Cardiac muscle cell (in vitro differentiated cells and primary cell): ENCODE data around the gene CPNE2. TPM values are rescaled to one million over a fixed set of nuclear protein-coding genes. Genes with fewer than 3 reads are reported as not detected.
A peak's percentile ranks its signal among the peaks of the same experiment; 100 is the strongest.

ENCODE experiments used
- DNase-seq, 2 donors: peaks; one replicate each; pipeline versions ENCODE4 v3.0.0 to v3.0.0-alpha.2; 2010 to 2017; ENCODE audit warnings: low read depth in 1 of 2, low spot score in 1 of 2
- H3K27ac ChIP-seq: fragments of 200-600 bp; sonication (generic); 2 replicates; pipeline ENCODE4 v1.5.1; 2016
- H3K27me3 ChIP-seq: fragments of 200-600 bp; sonication (generic); 2 replicates; pipeline ENCODE4 v1.6.0; 2016; ENCODE audit warnings: control low read depth
- H3K36me3 ChIP-seq: fragments of 200-600 bp; sonication (generic); 2 replicates; pipeline ENCODE4 v1.5.1; 2016; ENCODE audit warnings: control low read depth
- H3K4me1 ChIP-seq: fragments of 200-600 bp; sonication (generic); 2 replicates; pipeline ENCODE4 v1.8.1; 2017; ENCODE audit warnings: low read depth, mild to moderate bottlenecking, mixed run types
- H3K4me3 ChIP-seq: fragments of 200-600 bp; sonication (generic); 2 replicates; pipeline ENCODE4 v1.5.1; 2016; ENCODE audit warnings: mild to moderate bottlenecking
- H3K9me3 ChIP-seq: fragments of 200-600 bp; sonication (generic); 2 replicates; pipeline ENCODE4 v1.5.1; 2017; ENCODE audit warnings: low read depth, mild to moderate bottlenecking, control low read depth
- polyA plus RNA-seq: library from polyadenylated mRNA; unstranded; fragments of >200 nt; fragmentation: Nextera tagmentation; extraction: Ambion mirVana; gene quantifications from 2 replicates; pipeline ENCODE4 v1.2.1, GENCODE V29; 2016
- total RNA-seq: library from RNA; depleted of rRNA; stranded (reverse); fragments of >200 nt; gene quantifications from 2 replicates; pipeline ENCODE4 v1.2.3, GENCODE V29; 2016
- TF ChIP-seq, protein P1 (sequence below): IDR thresholded peaks from 2 replicates; pipeline ENCODE4 v1.5.1; 2012; ENCODE audit warnings: low read depth, mild to moderate bottlenecking, low read length

CPNE2 gene
- total and polyA plus RNA-seq, 2 experiments from 2014 or later, result 25.5 to 43.0 TPM

DNA sequence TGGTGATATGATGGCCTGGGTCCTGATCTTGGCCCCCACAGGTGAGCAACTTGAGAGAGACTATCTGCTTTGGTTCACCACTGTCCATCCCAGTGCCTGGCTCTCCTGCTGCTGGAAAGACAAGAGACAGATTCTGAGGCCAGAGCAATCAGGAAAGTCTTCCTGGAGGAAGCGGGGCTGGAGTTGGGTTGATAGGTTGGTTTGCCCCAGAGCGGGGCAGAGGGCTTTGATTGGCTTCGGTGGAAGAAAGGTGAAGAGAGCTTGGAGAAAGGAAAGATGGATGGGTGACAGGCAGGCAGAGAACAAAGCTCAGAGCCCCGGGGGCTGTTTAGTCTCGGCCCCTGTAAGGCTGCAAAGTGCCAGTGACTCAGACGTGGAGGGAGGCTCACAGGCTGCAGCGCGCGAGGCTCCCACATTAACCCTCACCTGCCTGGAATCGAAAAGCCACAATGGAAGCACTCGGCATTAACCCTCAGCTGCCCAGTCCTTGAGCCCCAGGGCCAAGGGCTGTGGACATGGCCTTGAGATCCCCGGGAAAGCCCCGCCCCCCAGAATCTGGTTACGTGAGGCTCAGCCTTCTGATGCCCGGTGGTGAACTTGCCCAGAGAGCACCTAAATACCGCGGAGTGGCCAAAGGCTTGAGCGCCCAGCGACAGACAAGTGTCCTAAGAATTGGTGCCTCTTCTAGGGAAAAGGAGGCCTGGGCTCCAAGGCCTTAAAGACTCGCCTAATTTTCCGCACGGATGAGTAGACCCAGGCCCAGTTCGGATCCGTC, 996 bp upstream of the CPNE2 start:
- Histone ChIP-seq H3K27ac (peak overlapping the region; percentile 24), H3K36me3 (no peaks in the 10 kb centered on the region), H3K27me3 (no peaks in the 10 kb centered on the region), H3K9me3 (no peaks in the 10 kb centered on the region), H3K4me1 (peaks cover 8% of the 10 kb centered on the region), H3K4me3 (peak overlapping the region; percentile 96)
- peak; percentile 42 to 54 for DNase-seq
- TF ChIP-seq, protein P1, sequence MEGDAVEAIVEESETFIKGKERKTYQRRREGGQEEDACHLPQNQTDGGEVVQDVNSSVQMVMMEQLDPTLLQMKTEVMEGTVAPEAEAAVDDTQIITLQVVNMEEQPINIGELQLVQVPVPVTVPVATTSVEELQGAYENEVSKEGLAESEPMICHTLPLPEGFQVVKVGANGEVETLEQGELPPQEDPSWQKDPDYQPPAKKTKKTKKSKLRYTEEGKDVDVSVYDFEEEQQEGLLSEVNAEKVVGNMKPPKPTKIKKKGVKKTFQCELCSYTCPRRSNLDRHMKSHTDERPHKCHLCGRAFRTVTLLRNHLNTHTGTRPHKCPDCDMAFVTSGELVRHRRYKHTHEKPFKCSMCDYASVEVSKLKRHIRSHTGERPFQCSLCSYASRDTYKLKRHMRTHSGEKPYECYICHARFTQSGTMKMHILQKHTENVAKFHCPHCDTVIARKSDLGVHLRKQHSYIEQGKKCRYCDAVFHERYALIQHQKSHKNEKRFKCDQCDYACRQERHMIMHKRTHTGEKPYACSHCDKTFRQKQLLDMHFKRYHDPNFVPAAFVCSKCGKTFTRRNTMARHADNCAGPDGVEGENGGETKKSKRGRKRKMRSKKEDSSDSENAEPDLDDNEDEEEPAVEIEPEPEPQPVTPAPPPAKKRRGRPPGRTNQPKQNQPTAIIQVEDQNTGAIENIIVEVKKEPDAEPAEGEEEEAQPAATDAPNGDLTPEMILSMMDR, result no peak

DNA sequence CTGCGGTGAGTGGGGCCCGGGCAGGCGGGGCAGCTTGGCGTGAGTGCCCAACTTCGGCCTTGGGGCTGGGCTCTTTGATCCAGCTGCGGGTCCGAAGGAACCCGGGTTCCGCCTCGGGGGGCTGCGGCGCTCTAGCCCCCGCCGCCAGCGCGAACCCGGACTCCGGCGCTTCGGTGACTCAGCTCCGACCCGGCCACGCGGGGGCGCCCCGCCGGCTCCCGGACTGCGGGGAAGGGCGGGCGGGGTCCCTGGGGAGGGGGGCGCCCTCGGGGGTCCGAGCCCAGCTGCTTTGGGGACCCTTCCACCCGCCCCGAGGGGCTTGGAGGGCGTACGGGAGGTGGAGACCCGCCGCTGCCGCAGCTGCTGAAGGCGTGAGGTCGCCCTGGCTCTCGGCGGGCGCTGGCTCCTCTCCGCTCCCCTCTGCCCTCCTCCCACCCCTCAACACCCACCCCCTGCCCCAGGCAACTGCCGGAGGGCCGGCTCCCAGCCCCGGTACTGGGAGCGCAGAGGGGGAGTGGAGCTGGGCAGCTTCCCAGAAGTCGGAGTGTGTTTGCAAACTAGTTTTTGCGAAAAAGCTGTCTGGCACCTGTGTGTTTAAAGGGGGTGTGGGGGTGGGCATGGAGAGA, 516 bp downstream of the CPNE2 start:
- no peak overlapping the region for H3K27ac ChIP-seq
- H3K4me3 ChIP-seq, result peak overlapping the region; percentile 96
- TF ChIP-seq, protein P1, result peak; percentile 48
- DNase-seq, result peak; percentile 35 to 54
- no peaks in the 10 kb centered on the region for H3K9me3 ChIP-seq
- no peaks in the 10 kb centered on the region for H3K36me3 ChIP-seq
- H3K4me1 ChIP-seq, result peaks cover 8% of the 10 kb centered on the region
- no peaks in the 10 kb centered on the region for H3K27me3 ChIP-seq

DNA sequence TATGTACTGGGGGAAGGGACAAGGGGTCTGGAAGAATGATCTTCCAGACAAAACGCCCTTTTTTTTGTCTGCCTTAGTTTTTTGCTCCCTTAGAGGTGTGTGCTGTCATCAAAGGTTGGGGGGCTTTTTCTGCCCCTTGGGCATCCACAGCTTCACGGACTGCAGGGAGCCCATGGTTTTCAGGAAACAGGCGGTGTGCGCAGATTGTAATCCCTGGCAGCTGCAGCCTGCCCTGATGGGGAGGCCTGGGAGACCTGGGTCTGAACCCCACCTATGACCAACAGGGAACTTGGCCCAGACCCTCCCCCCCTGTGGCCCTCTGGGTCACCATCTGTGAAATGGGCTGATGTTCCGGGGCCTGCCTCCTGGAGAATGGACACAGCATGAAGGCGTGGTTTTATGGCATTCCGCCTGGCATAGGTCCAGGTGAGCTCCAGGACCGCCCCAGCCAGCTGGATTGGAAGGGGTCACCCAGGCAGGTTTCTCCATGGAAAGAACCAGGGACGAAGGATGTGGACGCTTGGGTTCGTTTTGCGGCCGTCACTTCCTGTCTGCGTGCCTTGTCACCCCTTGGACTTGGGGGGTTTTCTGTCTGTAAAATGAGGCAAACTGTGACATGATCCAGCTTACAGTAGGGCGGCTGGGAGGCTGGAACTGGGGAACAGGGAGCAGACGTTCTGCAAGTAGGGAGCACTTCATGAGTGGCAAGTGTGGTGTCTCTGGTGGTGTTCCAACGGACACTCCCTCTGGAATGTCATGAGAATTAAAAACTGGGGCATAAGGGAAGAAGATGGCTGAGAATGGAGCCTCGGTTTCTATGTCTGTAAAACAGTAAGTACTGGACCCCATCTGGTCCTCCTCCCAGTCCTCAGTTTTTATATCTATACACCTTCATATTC, 1.5 kb downstream of the CPNE2 start:
- TF ChIP-seq, protein P1, result no peak
- H3K9me3 ChIP-seq, result no peaks in the 10 kb centered on the region
- DNase-seq, result no peak
- H3K36me3 ChIP-seq, result no peaks in the 10 kb centered on the region
- H3K4me3 ChIP-seq, result peak overlapping the region; percentile 96
- no peak overlapping the region for H3K27ac ChIP-seq
- H3K27me3 ChIP-seq, result no peaks in the 10 kb centered on the region
- H3K4me1 ChIP-seq, result peaks cover 8% of the 10 kb centered on the region

DNA sequence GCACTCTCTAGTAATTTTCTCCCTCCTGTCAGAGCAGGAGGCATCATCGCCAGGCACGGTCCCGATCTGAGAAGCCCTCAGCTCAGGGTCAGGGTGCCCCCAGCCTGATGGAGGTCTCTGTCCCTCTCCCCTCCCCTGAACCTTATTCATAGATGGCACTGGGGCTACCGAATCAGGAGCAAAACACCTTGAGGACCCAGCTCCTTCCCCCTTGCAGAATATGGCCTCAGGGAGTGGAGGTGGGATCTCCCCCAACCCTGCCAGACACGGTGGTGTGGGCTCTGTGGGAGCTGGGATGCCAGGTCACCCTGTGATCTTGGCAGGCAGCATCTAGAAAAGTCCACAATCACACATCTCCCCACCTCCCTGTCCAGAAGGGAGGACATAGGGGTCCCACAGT, 2.5 kb downstream of the CPNE2 start:
- DNase-seq, result no peak
- TF ChIP-seq, protein P1, result no peak
- Histone ChIP-seq H3K4me3 (no peak overlapping the region), H3K9me3 (no peaks in the 10 kb centered on the region), H3K36me3 (no peaks in the 10 kb centered on the region), H3K27me3 (no peaks in the 10 kb centered on the region), H3K4me1 (peaks cover 8% of the 10 kb centered on the region), H3K27ac (no peak overlapping the region)

DNA sequence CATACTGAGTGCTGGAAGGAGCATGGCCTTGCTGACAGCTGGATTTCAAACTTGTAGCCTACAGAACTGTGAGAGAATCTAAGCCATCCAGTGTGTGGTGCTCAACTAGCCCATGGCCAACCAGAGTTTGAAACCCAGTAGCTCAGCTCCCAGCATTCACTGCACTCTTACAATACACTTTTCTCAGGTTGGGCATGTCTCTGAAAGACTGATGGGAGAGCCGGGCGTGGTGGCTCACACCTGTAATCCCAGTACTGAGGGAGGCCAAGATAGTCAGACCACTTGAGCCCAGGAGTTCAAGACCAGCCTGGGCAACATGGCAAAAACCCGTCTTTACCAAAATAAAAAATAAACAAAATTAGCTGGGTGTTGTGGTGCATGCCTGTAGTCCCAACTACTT, 3.8 kb downstream of the CPNE2 start:
- Histone ChIP-seq H3K9me3 (no peaks in the 10 kb centered on the region), H3K27me3 (no peaks in the 10 kb centered on the region), H3K27ac (no peak overlapping the region), H3K4me1 (peaks cover 8% of the 10 kb centered on the region), H3K36me3 (no peaks in the 10 kb centered on the region), H3K4me3 (no peak overlapping the region)
- TF ChIP-seq, protein P1, result no peak
- DNase-seq, result no peak
